C4-2B (cell line): ENCODE results near the gene B4GALT5.

ENCODE experiments used
- CTCF ChIP-seq: fragments of 450-650 bp; conservative IDR thresholded peaks from 2 replicates; pipeline ENCODE4 v1.5.1; 2017; ENCODE audit warnings: mild to moderate bottlenecking
- ZFX ChIP-seq: fragments of 450-650 bp; IDR thresholded peaks from 2 replicates; pipeline ENCODE4 v1.6.1; 2017

GRCh38 chr20:49595811-49596561 is 117.7 kb downstream of the B4GALT5 start:
- no peak for TF ChIP-seq CTCF
- no peak for TF ChIP-seq ZFX
